ENCODE results near the gene CDH23.
A peak's percentile ranks its signal among the peaks of the same experiment; 100 is the strongest.

Gene CDH23

DNA sequence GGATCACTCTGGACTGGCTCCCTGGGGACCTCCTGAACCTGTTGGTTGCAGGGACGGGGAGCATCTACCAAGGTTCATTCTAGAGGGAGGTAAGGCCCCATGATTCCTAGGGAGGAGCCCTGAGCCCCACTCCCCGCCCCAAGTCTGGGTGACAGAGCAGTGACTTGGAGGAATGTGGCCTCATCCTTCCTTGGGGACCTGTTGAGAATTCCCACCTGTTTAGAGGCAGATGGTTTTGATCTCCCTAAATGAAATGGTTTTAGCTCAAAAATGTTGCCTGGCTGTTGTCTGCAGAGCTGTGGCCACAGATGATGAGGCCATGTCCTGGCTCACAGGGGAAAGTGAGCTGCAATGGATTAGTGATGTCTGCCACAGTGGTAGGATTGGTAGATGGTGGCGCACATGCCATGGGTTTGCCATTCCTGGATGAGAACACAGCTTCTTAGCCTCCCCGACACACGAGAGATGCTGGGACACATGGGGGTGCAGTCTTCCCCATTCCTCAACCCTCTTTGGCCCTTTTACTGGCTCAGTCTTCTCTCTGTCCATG, 310.6 kb downstream of the CDH23 start:
- DNase-seq (ENCODE audit: low read depth), result no peak

DNA sequence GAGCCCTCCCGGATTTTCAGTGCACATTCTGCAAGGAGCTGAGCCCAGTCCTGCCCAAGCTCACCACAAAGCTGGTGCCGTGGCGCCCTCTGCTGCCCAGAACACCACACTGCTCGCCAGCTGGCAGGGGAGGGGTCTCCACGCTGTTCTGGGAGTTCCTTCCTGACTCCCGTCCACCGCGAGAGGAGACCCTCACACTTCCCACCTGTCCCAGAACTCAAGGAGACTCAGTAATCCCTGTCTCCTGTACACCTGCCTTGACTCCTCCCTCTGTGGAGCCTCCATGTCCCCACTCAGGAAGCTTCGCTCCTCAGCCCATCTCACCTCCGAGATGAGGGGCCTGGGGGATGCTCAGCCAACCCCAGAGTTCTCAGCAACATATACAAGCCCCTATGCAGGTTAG, 311.6 kb downstream of the CDH23 start:
- DNase-seq (ENCODE audit: low read depth), result peak; percentile 55

DNA sequence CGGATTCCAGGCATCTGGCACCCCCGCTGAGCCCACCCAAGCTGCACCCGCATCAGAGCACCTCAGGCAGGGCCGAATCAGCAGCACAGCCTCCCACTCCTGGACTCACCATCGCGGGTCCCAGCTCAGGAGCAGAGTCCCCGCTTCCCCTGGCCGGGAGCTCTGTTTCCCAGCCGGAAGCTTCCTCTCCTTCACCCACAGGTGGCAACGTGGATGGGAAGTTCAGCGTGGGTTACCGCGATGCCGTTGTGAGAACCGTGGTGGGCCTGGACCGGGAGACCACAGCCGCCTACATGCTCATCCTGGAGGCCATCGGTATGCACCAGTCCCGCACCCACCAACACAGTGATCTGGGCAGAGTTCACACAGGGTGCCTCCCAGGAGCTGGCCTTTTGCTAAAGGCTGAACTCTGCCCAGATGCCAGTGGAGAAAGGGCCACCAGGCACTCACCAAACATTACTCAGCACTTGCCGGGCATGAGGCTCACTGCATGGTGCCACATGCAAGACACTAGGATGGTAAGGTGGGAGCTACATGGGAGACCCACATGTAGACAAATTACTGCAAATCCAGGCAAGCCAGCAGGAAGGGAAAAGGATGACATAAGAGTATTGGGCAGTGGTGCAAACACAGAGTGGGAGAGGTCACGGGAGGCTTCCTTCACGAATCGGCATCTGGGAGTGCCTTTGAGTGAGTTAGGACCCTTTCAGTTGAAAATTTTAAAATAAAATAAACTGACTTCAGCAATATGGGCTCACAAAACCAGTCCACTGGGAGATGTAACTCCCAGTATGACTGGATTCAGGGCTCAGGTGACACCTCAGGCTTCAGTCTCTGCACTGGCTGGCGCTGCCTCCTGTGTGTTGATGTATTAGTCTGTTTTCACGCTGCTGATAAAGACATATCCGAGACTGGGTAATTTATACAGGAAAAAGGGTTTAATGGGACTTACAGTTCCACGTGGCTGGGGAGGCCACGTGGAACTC, 312.5 kb downstream of the CDH23 start:
- no peak for DNase-seq (ENCODE audit: low read depth)

DNA sequence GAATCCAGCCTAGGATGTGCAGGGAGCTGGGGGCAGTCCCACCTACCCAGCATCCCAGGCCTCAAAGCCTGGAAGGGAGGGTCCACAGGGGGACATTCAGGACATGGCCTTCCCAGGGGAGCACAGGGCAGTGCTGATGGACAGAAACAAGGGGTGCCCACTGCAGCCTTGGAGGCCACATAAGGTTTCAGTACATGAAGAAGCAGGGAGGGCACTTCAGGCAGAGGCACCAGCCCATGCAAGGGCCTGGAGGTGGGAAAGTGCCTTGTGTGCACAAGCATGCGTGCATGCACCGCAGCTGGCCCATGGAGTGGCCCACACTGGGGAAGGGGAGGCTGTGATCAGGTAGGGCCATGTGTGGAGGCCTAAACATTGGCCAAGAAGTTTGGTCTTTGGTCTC, 313.8 kb downstream of the CDH23 start:
- no peak for DNase-seq (ENCODE audit: low read depth)

DNA sequence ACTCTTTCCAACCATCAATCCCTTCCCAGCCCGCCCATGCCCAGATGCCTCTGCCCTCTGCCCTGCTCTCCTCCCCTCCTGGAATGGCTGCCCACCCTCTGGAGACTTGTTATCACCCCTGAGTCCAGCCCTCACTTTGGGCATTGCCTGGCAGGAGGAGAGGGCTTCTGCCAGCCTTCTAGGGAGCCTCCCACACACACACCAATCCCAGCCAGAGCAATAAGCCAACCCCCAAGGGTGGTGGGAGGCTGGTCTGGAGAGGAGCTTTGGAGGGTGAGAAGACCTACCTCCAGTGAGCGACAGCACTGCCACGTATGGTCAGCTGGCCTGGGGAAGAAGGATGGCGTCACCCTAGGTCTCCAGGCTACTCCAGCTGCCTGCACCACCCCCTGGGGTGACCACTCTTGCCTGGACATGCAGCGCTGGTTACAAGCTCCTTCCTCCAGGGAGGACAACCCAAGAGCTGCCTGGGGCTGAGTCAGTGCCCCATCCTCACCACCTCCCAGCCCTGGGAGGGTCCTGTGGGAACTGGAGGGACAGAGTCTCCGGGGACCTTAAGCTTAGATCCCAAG, 314.4 kb downstream of the CDH23 start:
- no peak for DNase-seq (ENCODE audit: low read depth)

- DNase-seq (ENCODE audit: low read depth), result no peak
These were observed 315.4 kb downstream of the CDH23 start for GRCh38 chr10:71712170-71712569.

GRCh38 chr10:71712572-71713134, 315.9 kb downstream of the CDH23 start:
- peak; percentile 33 for DNase-seq (ENCODE audit: low read depth)

- no peak for DNase-seq (ENCODE audit: low read depth)
These were observed 316.7 kb downstream of the CDH23 start for GRCh38 chr10:71713135-71714030.

GRCh38 chr10:71714031-71714410, 317.3 kb downstream of the CDH23 start:
- DNase-seq (ENCODE audit: low read depth), result no peak

DNA sequence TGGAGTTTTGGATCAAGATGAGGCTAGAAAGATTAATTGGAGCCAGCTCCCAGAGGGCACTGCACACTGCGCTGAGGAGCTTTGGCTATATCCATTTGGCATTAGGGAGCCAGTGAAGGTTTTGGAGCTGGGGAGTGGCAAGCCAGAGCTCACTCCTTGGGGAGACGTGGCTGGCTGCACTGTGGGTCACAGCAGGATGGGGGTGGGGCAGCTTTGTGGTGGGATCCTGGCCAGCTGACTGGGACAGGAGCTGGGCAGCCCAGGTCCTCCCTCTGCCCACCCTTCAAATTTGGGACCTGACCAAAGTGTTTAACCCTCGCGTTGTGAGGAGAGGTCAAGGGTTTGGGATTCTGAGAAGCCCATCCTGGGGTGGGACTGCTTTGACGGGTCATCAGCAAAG, 317.9 kb downstream of the CDH23 start:
- DNase-seq (ENCODE audit: low read depth), result no peak

- no peak for DNase-seq (ENCODE audit: low read depth)
These were observed 318.3 kb downstream of the CDH23 start for GRCh38 chr10:71715026-71715425.

DNA sequence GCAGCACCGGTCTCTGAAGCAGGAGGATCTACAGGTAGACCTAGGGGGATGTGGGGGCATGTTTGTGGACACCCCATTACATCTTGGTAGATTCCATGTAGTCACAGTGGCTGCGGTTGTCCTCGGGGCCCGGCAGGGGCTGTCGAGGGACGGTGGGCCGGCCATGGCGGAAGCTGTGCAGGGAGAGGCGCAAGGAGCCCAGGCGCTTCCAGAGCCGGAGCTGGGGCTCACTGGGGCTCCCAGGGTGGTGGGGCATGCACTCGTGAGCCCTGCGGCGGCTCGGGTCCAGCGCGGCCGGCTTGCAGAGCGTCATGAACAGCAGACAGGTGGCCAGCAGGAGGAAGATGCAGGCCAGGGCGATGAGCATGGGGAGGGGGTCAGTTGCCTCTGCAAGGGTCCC, 319.1 kb downstream of the CDH23 start:
- DNase-seq (ENCODE audit: low read depth), result no peak

DNA sequence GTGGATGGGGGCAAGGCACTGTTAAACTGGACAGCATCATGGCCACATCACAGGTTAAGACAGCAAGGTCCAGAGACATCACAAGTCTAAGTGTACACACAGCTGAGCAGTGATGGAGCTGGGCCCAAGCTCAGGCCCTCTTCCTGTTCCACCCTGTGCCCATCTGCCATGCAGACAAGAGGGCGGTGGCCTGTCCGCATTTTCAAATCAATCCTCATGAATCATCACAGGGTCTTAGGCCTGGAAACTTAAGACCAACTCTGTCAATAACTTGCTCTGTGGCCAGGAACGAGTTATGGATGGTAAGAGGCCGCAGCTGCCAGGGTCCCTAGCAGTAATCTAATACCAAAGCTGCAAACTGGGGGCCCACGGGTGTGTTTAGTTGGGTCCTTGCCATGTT, 319.7 kb downstream of the CDH23 start:
- DNase-seq (ENCODE audit: low read depth), result no peak

GRCh38 chr10:71717056-71717455, 320.3 kb downstream of the CDH23 start:
- no peak for DNase-seq (ENCODE audit: low read depth)

DNA sequence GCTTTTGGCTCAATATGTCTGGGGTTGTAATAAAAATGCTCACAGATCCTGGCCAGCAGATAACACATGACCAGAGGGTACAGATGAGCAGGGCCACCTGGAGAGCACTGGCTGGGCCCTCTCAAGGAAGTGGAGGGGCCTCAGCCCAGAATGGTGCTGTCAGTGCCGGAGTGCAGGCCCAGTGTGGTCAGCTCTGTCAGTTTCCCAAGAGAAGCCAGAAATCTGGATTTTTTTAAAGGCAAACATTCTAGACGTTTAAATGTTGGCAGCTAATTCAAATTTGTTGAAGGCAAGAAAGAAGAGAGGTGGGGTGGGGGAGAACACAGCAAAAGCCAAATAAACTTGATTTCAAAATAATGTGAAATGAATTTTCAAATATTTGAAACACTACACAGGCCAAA, 320.8 kb downstream of the CDH23 start:
- DNase-seq (ENCODE audit: low read depth), result no peak

DNA sequence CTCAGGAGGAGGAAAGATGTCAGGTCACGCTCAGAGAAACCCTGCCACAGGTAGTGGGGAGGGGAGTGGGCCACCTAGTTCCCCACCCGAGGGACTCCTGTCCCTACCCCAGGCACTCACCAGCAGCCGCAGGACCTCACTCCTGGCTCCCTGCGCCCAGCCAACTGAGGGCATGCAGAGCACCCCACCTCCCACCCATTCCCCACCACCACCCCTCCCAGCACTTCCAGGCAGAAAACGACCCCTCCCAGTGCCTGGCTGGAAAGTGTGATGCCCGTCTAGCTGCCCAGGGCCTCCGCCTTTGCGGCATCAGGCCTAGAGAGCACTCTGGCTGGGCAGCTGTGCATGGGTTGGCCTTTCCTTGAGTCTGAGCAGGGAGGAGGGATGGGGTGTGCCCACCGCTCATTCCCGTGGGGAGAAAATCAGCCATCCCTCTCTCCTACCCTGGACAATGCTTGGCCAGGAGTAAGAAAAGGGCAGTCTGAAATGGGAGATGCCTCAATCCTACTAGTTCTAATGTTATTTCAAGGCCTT, 321.5 kb downstream of the CDH23 start:
- DNase-seq (ENCODE audit: low read depth), result no peak

DNA sequence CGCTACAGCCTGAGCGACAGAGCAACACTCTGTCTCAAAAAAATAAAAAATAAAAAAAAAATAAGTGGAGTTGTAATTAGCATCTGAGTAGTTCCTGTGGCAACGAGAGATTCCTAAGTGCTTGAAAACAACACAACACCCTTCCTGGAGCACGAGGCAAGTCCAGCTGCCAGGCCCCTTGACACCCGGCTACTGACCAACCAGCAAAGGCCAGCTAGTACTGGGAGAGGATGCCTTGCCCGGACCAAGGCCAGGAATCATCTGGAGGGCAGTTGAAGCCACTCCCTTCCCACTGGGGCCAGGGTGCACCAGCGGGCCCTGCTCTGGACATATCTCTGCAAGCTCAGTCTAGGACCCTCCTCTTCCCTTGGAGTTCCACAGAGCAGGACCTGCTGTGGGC, 322.3 kb downstream of the CDH23 start:
- DNase-seq (ENCODE audit: low read depth), result no peak

DNA sequence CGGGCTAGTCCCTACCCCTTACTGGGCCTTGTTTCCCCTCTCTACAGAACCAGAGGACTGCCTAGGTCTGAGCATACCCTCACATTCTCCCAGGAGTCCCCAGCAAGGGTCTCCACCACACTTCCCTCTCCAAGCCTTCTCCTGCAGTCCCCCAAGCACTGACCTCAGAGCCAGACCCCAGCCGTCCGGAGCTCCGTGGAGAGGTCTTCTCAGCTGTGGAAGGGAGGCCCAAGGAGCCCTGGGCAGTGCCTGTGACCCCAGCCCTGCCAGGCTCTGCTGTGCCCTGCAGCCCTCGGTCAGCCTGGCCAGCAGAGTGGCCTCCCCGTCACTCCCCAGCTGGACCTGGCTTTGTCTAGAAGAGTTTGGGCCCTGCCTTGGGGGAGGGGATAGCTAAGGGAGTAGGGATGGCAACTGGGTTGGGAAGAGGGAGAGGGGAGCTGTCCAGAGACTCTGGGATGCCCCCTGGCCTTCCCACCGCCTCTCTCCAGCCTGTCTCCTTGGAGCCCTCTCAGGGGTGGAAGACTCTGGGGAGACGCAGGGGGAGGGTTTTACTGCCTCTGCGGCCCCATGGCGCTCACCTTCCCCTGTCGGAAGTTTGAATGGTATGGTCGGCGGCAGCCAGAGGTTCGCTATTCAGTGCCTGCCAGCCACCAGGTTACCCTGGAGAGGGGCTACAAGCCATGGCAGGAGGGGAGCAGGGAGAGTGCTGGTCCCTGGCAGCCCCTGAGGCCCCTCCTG, 322.9 kb downstream of the CDH23 start, which contains the start of gene C10orf105:
C10orf105 (minus strand) TSS at position 315 of the 738 bp plus-strand sequence. CDS start 3,441 bp downstream, outside the sequence.
- DNase-seq (ENCODE audit: low read depth), result no peak

DNA sequence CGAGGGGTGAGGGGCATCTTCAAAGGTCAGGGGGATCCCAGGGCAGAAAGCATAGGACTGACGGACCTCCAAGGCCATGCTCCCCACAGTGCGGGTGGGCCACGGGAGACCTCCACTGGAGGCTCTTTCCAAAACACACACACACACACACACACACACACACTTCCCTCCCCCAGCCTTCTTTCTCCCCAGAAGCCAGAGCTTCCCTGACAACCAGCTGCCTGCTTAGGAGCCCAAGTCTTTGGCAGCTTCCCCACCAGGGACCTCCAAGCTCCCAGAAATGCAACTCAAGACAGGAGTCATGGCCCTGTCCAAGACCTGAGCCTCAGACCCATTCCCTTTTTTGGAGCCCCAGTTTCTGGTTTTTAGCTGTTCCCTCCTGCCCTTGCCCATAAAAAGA, 323.6 kb downstream of the CDH23 start:
- no peak for DNase-seq (ENCODE audit: low read depth)

GRCh38 chr10:71721313-71721712, 324.6 kb downstream of the CDH23 start:
- DNase-seq (ENCODE audit: low read depth), result no peak

- DNase-seq (ENCODE audit: low read depth), result no peak
These were observed 326.1 kb downstream of the CDH23 start for GRCh38 chr10:71722849-71723248.

All from stimulated activated CD4-positive, alpha-beta T cell treated with anti-CD3 and anti-CD28 coated beads, Interleukin-2, amount 100 ng/mL, for 4 hours (primary cell).